K562 (cell line): ENCODE measurements around the gene SFSWAP. TPM values are rescaled to one million over a fixed set of nuclear protein-coding genes. Genes with fewer than 3 reads are reported as not detected.

Experiments used
- ATAC-seq: fragments of 200-7000 bp; cut with Tn5 transposase; 3 replicates; pipeline ENCODE4 v1.9.1; 2020; ENCODE audit warnings: moderate library complexity
- BruUV-seq: library from RNA; stranded (reverse); fragments of 400-500 nt; replicated peaks from 2 replicates; lab custom pipeline; 2021; lab: Mats Ljungman, UMichigan
- CTCF ChIA-PET: fragments of 300-600 bp; formaldehyde crosslinking; extraction: SDS; loops from one replicate; lab custom pipeline; 2021; ENCODE audit warnings: low intra/inter-chr PET ratio; lab: Yijun Ruan, JAX
- POLR2A ChIA-PET: fragments of 300-600, 350-650 bp; sonication (Branson Sonifier 250); formaldehyde crosslinking; extraction: SDS; loops from one replicate; lab custom pipeline; 2021; ENCODE audit warnings: antibody characterized with exemption, inconsistent platforms; lab: Yijun Ruan, JAX
- DNase-seq, 4 experiments: peaks; one replicate each; pipeline versions ENCODE4 v3.0.0 to v3.0.0-alpha.2; 2011 to 2018; ENCODE audit warnings: low spot score in 3 of 4, mixed read lengths in 3 of 4; ENCODE audit errors: extremely low read depth in 1 of 4
- FAIRE-seq: peaks from 2 replicates; lab custom pipeline; 2011; peaks lifted over from hg19 to GRCh38; lab: Jason Lieb, UNC
- H2AFZ ChIP-seq: 2 replicates; pipeline ENCODE4 v1.6.0; 2011; ENCODE audit warnings: low read depth, low read length, control low read depth, inconsistent platforms
- H3K27ac ChIP-seq: fragments of 200-600 bp; 3 replicates; pipeline ENCODE4 v1.8.0; 2011; ENCODE audit warnings: low read depth, mild to moderate bottlenecking, control low read depth, inconsistent platforms, low read length, moderate library complexity, mixed read lengths; ENCODE audit errors: extremely low read depth
- H3K27me3 ChIP-seq, 2 experiments: fragments of 300-600 bp in 1 of 2; 2 replicates in 1 of 2; 3 replicates in 1 of 2; pipeline versions ENCODE4 v1.6.0 to v1.8.0; 2011; ENCODE audit warnings: inconsistent platforms in 2 of 2, low read length in 2 of 2, mild to moderate bottlenecking in 1 of 2, mixed read lengths in 1 of 2, moderate library complexity in 1 of 2; ENCODE audit not compliant: control insufficient read depth in 2 of 2, insufficient read depth in 2 of 2
- H3K36me3 ChIP-seq: fragments of 300-600 bp; 3 replicates; pipeline ENCODE4 v1.8.0; 2011; ENCODE audit warnings: mild to moderate bottlenecking, low read length, inconsistent platforms; ENCODE audit not compliant: control insufficient read depth, insufficient read depth
- H3K4me1 ChIP-seq, 2 experiments: fragments of 200-600 bp in 1 of 2; replicated peaks in 1 of 2; 2 replicates in 1 of 2; 3 replicates in 1 of 2; pipeline versions ENCODE4 v1.5.1 to v1.8.0; 2011; ENCODE audit warnings: inconsistent platforms in 2 of 2, low read length in 2 of 2, mild to moderate bottlenecking in 1 of 2, mixed read lengths in 1 of 2, moderate library complexity in 1 of 2; ENCODE audit not compliant: control insufficient read depth in 2 of 2, insufficient read depth in 2 of 2
- H3K4me2 ChIP-seq: 2 replicates; pipeline ENCODE4 v1.6.1; 2011; ENCODE audit warnings: low read length, control low read depth, inconsistent platforms, mixed read lengths; ENCODE audit not compliant: insufficient read depth
- H3K4me3 ChIP-seq: fragments of 200-600 bp; sonication (generic), shearing (Covaris generic); 2 replicates; pipeline ENCODE4 v1.5.1; 2016; ENCODE audit warnings: control low read depth, inconsistent platforms
- H3K79me2 ChIP-seq: fragments of 200-600 bp; 3 replicates; pipeline ENCODE4 v1.8.0; 2011; ENCODE audit warnings: low read length, inconsistent platforms; ENCODE audit not compliant: control insufficient read depth, insufficient read depth
- H3K9ac ChIP-seq, 2 experiments: 2 replicates each; pipeline versions ENCODE4 v1.6.0 to v1.6.1; 2011; ENCODE audit warnings: low read depth in 2 of 2, low read length in 2 of 2, control low read depth in 1 of 2, inconsistent platforms in 1 of 2, mild to moderate bottlenecking in 1 of 2, mixed read lengths in 1 of 2; ENCODE audit not compliant: insufficient read depth in 1 of 2
- H3K9me1 ChIP-seq: one replicate; pipeline ENCODE4 v1.6.0; 2011; ENCODE audit warnings: inconsistent platforms, mild to moderate bottlenecking, low read length, moderate library complexity; ENCODE audit not compliant: control insufficient read depth, insufficient read depth
- H3K9me3 ChIP-seq: replicated peaks from 2 replicates; pipeline ENCODE4 v1.5.1; 2011; ENCODE audit warnings: low read depth, low read length, inconsistent platforms; ENCODE audit not compliant: control insufficient read depth, insufficient read depth
- H4K20me1 ChIP-seq: replicated peaks from 2 replicates; pipeline ENCODE4 v1.6.1; 2011; ENCODE audit warnings: low read length, inconsistent platforms, mixed read lengths; ENCODE audit not compliant: control insufficient read depth, insufficient read depth
- C11orf30 ChIP-seq: fragments of 450-650 bp; IDR thresholded peaks from 2 replicates; pipeline ENCODE4 v1.6.1; 2016; ENCODE audit warnings: low read depth, mild to moderate bottlenecking
- CEBPB ChIP-seq: fragments of 450-650 bp; IDR thresholded peaks from 2 replicates; pipeline ENCODE4 v1.6.1; 2016; ENCODE audit warnings: missing genetic modification characterization, missing compliant biosample characterization
- E4F1 ChIP-seq: fragments of 250-450 bp; sonication (Bioruptor Pico); IDR thresholded peaks from 2 replicates; pipeline ENCODE4 v1.5.0; 2021; ENCODE audit warnings: mild to moderate bottlenecking, borderline replicate concordance
- LCOR ChIP-seq: sonication (generic); formaldehyde crosslinking; IDR thresholded peaks from 2 replicates; pipeline ENCODE4 v1.8.0; 2022; ENCODE audit warnings: mild to moderate bottlenecking, missing genetic modification reagents
- MCM5 ChIP-seq: fragments of 450-650 bp; IDR thresholded peaks from 2 replicates; pipeline ENCODE4 v1.6.1; 2016; ENCODE audit warnings: low read depth
- THRA ChIP-seq: fragments of 450-650 bp; IDR thresholded peaks from 2 replicates; pipeline ENCODE4 v1.6.1; 2017; ENCODE audit warnings: mild to moderate bottlenecking, moderate library complexity
- ZFP36 ChIP-seq: fragments of 150-350 bp; IDR thresholded peaks from 2 replicates; pipeline ENCODE4 v1.6.1; 2018; ENCODE audit warnings: low read length, low read depth; ENCODE audit not compliant: partially characterized antibody
- WGBS: fragments of 100-300 bp; shearing (Covaris generic); methylation state at CpG from one replicate; pipeline ENCODE4 v1.1.6; 2016; ENCODE audit warnings: low coverage, mixed read lengths; ENCODE audit not compliant: insufficient coverage; ENCODE audit errors: missing lambda C conversion rate; 5-methylcytosine and 5-hydroxymethylcytosine counted together
- in situ Hi-C: fragments of 300-500 bp; cut with MboI; formaldehyde crosslinking; loops from 4 replicates; pipeline ENCODE4 v1.15.0; 2018; ENCODE audit warnings: inconsistent platforms, mixed read lengths
- intact Hi-C: fragments of 100-400 bp; cut with micrococcal nuclease; formaldehyde crosslinking; loops from 2 replicates; pipeline ENCODE4 v1.14.2; 2022
- polyA plus RNA-seq, 8 experiments: library from polyadenylated mRNA; depleted of rRNA in 4 of 8; stranded (reverse) in 5 of 8; unstranded in 3 of 8; fragments of >200 nt; fragmentation: Nextera tagmentation in 2 of 8; fragmentation: Illumina TruSeq in 1 of 8; extraction: Ambion mirVana in 2 of 8; extraction: Trizol in 1 of 8; gene quantifications; 2 replicates each; pipeline versions ENCODE4 v1.2.1 to v1.2.3, GENCODE V29; 2011 to 2014; ENCODE audit warnings: inconsistent platforms in 1 of 8, missing spikeins in 1 of 8
- total RNA-seq, 7 experiments: library from RNA; depleted of rRNA in 6 of 7; stranded (reverse); fragments of >200 nt in 6 of 7; fragmentation: Illumina TruSeq in 2 of 7; extraction: Trizol in 2 of 7; gene quantifications; 2 replicates each; pipeline versions ENCODE4 v1.2.1 to v1.2.3, GENCODE V29; 2011 to 2021; ENCODE audit warnings: low replicate concordance in 1 of 7

SFSWAP gene
- total and polyA plus RNA-seq, 9 of the 15 experiments (the other 6 are each of a cell fraction or from before 2014, with no cell fraction given), result 2.4 to 60.4 (median 32.6) TPM

- Histone ChIP-seq H4K20me1 (no peaks in the 10 kb centered on the region), H3K9me3 (no peaks in the 10 kb centered on the region), H3K9ac (no peak overlapping the region), H3K9me1 (no peaks in the 10 kb centered on the region), H2AFZ (no peak overlapping the region), H3K4me3 (no peak overlapping the region), H3K4me2 (no peak overlapping the region), H3K4me1 (peaks cover 0 to under 1% of the 10 kb centered on the region in 2 experiments; a peak in 1 of 5 replicates), H3K27me3 (peaks cover 5 to 30% of the 10 kb centered on the region in 2 experiments), H3K79me2 (no peaks in the 10 kb centered on the region), H3K36me3 (no peaks in the 10 kb centered on the region)
- in situ Hi-C loops, result no loop called here
- WGBS, result 30% methylated on average over 30 of the region's 30 CpGs
- FAIRE-seq (no peak), ATAC-seq (peak; percentile 53), DNase-seq (no peak)
- POLR2A ChIA-PET, result interaction anchor here (0.6 kb wide), 1 partner anchor 111 kb away, joined by 4 read pairs; no protein-coding TSS in a partner anchor
- intact Hi-C loops, result no loop called here
- CTCF ChIA-PET, result no interaction called here
- TF ChIP-seq C11orf30, result no peak
- TF ChIP-seq LCOR (CRISPR knock-in tag), result no peak
- TF ChIP-seq CEBPB (tag), result peak; percentile 60; the same call in 1 of the 2 replicates
- TF ChIP-seq, all 486 proteins: peak for 1
- BruUV-seq, result no TSS peak
- no peak overlapping the region for H3K27ac ChIP-seq
These were observed 108.1 kb downstream of the SFSWAP start for GRCh38 chr12:131818821-131819585.

DNA sequence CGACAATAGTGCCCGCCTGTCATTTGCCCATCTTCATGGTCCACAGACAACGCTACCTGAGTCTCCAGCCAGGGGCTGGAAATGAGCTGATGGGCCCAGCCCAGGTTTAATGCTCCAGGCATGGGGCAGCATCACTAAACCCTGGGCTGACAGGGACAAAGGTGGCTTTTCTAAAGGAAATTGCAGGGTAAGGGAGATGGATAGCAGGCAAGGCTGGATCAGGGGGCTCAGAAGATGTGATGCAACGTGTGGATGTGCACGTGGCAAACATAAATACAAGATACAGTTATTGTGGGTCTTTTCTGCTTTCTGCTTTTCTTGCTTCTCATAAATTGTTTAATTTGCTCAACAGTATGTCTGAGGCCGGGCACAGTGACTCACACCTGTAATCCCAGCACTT is 113.6 kb downstream of the SFSWAP start:
- Histone ChIP-seq H3K4me3 (no peak overlapping the region), H2AFZ (no peak overlapping the region), H3K79me2 (peaks cover 8% of the 10 kb centered on the region), H3K27ac (no peak overlapping the region), H3K9me3 (no peaks in the 10 kb centered on the region), H3K36me3 (no peaks in the 10 kb centered on the region), H3K27me3 (peaks cover 15 to 50% of the 10 kb centered on the region in 2 experiments), H3K4me1 (peaks cover under 1 to 20% of the 10 kb centered on the region in 2 experiments; a peak in 3 of 5 replicates), H4K20me1 (0 out of 2 replicates have a peak, but pooled peaks cover 5% of the 10 kb centered on the region), H3K4me2 (no peak overlapping the region), H3K9me1 (no peaks in the 10 kb centered on the region), H3K9ac (no peak overlapping the region)
- ChIA-PET POLR2A (interaction anchor here (0.6 kb wide), 1 partner anchor 232 kb away, joined by 3 read pairs; no protein-coding TSS in a partner anchor), CTCF (no interaction called here)
- no peak for DNase-seq
- no peak for FAIRE-seq
- no peak for ATAC-seq
- in situ Hi-C loops, result loop anchor here (10.0 kb wide), 1 partner anchor 900 kb away; no protein-coding TSS in a partner anchor
- intact Hi-C loops, result loop anchor here (10.0 kb wide), 1 partner anchor 910 kb away; no protein-coding TSS in a partner anchor
- 26% methylated on average over 6 of the region's 6 CpGs for WGBS
- no TSS peak for BruUV-seq
- TF ChIP-seq ZFP36 (no peak), CEBPB (tag) (0 out of 2 replicates have a peak, but pooled peaks have one; percentile 19), MCM5 (no peak), E4F1 (CRISPR knock-in tag) (no peak), THRA (no peak)
